Fibroblast of pulmonary artery (primary cell): ENCODE data around the gene APH1B.
A peak's percentile ranks its signal among the peaks of the same experiment; 100 is the strongest.

ENCODE experiments used
- DNase-seq: peaks from one replicate; pipeline ENCODE4 v3.0.0-alpha.2; 2010; ENCODE audit warnings: low read depth
- H3K4me3 ChIP-seq: replicated peaks from 2 replicates; pipeline ENCODE4 v1.5.1; 2011; ENCODE audit warnings: low read depth, mild to moderate bottlenecking, control low read depth, low read length, moderate library complexity
- TF ChIP-seq, protein P1 (sequence below): IDR thresholded peaks from 2 replicates; pipeline ENCODE4 v1.5.1; 2011; ENCODE audit warnings: mild to moderate bottlenecking, control low read depth, low read length, inconsistent platforms; ENCODE audit errors: missing control alignments

APH1B gene

GRCh38 chr15:63277893-63278456 lies 570 bp downstream of the APH1B start:
- DNase-seq: no peak
- TF ChIP-seq, protein P1, sequence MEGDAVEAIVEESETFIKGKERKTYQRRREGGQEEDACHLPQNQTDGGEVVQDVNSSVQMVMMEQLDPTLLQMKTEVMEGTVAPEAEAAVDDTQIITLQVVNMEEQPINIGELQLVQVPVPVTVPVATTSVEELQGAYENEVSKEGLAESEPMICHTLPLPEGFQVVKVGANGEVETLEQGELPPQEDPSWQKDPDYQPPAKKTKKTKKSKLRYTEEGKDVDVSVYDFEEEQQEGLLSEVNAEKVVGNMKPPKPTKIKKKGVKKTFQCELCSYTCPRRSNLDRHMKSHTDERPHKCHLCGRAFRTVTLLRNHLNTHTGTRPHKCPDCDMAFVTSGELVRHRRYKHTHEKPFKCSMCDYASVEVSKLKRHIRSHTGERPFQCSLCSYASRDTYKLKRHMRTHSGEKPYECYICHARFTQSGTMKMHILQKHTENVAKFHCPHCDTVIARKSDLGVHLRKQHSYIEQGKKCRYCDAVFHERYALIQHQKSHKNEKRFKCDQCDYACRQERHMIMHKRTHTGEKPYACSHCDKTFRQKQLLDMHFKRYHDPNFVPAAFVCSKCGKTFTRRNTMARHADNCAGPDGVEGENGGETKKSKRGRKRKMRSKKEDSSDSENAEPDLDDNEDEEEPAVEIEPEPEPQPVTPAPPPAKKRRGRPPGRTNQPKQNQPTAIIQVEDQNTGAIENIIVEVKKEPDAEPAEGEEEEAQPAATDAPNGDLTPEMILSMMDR: no peak
- peak overlapping the region; percentile 80 for H3K4me3 ChIP-seq

DNA sequence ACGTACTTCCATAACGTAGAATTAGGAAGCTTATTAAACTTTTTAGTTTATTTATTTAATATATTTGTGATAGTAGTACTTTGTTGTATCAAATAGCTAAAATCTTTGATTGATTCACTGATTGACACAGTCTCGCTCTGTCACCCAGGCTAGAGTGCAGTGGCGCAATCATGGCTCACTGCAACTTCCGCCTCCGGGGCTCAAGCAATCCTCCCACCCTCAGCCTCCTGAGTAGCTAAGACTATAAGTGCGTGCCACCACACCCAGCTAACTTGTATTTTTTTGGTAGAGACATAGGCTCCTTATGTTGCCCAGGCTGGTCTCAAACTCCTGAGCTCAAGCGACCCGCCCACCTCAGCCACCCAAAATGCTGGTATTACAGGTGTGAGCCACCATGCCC lies 5.7 kb downstream of the APH1B start:
- TF ChIP-seq, protein P1: no peak
- no peak for DNase-seq
- no peak overlapping the region for H3K4me3 ChIP-seq

- TF ChIP-seq, protein P1: no peak
- no peak for DNase-seq
- H3K4me3 ChIP-seq: no peak overlapping the region
Observed at GRCh38 chr15:63284335-63284734, 6.9 kb downstream of the APH1B start.

- H3K4me3 ChIP-seq: no peak overlapping the region
- TF ChIP-seq, protein P1: no peak
- peak; percentile 61 for DNase-seq
Observed at GRCh38 chr15:63287109-63287508, 9.7 kb downstream of the APH1B start.

DNA sequence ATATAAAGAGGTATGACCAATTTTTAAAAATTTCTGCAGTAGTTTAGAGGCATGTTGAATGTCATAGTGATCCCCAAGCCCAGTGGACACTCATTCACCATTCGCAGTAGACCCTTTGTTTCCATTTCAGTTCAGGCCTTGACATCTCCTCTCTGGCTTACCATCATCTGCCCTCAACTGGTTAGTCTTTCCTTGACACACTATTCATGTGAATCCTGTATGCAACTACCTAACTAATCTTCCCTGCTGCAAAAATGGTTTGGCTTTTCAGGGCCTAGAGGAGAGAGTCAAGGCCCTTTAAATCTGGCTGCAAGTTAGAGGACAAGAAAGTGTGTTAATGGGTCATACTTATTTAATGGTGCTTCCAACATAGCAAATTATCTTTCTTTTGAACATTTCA lies 10.9 kb downstream of the APH1B start:
- TF ChIP-seq, protein P1: no peak
- no peak overlapping the region for H3K4me3 ChIP-seq
- DNase-seq: no peak

DNA sequence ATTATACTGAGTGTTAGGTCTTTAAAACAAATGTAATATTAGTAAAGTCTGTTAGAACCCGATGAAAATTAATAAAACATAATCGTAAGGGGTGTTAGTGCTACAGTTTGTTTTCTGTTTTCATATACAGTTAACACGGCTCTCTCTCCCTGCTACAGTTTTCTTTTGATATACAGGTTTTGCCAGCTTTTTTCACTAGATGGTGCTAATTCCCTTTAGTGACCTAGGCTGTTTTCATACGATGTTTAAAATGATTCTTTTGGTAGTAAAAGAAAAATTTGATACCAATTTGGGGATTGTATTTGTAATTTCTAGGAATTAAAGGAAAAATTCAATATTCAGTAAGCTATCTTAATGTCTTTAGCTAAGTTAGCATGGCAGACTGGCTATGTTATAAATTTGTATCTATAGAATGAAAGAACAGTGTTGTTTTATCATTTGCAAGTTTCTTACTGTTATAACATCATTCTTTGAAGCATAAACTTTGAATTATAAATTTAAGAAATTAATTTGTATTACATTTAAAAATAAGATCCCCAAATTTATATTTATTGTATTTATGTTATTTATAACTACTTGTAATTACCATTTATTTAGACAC lies 11.5 kb downstream of the APH1B start:
- DNase-seq: peak; percentile 82
- TF ChIP-seq, protein P1: peak; percentile 77
- no peak overlapping the region for H3K4me3 ChIP-seq

- no peak overlapping the region for H3K4me3 ChIP-seq
- DNase-seq: peak; percentile 91
- TF ChIP-seq, protein P1: no peak
Observed at GRCh38 chr15:63291507-63291906, 14.1 kb downstream of the APH1B start.
